HG03025 (cell line): Measurements from ENCODE around the gene DPYD.

Experiments used
- ATAC-seq: cut with Tn5 transposase; IDR thresholded peaks from one replicate; pipeline ENCODE4 v1.9.1; 2021; ENCODE audit warnings: mild to moderate bottlenecking, moderate library complexity; ENCODE audit not compliant: unreplicated experiment, low FRiP score

Gene DPYD

DNA sequence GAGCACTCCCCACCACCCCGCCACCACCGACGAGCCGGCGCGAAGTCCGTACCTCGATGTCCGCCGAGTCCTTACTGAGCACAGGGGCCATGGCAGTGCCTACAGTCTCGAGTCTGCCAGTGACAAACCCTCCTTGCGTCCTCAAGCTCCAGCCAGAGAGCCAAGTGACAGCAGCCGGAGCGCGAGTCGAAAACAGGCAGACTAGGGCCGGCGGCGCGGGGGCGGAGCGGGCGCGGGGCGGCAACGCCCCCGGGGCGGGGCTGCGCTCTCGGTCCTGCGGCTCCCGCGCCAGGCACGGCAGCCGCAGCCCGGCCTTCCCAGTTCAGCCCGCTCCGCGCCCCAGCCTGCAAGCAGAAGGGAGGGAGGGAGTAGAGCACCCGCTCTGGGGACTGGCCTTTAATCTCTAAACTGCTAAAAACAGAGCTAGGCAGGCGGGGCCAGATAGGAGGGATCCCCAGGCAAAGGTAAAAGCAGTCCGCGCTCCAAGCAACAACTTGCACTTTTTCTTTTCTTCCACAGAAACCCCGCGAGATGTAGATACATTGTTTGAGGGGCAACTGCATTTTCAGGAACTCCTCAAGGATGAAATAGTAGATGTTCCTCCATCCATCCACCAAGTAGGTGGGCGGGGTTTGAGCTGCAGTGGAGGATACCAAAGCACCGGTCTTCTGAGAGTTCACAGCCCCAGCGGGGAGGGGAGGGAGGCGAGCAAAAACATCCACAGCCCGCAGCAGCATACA lies at the start of gene DPYD:
DPYD (minus strand) TSS at position 203 of the 740 bp plus-strand sequence; CDS start at position 91, 112 bp downstream.
- peak; percentile 89 for ATAC-seq

- no peak for ATAC-seq
Measured at GRCh38 chr1:97960470-97960869, 39.6 kb upstream of the DPYD start.

DNA sequence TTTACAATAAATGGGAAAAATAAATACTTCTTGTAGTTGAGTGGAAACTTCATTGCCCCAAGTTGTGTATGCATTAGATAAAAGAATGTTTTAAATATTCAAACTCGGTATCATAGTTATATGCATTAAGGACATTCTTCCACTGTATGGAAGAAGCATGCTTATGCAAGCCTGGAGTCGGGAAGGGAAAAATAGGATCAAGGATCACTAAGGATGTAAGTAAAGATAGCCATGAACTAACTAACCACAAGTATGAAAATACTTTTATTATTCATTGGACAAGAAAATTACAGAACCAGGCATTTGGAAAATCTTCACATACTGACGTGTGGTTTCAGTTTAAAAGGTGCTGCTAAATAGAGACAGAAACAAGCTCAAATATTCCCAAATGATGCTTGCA lies 26.9 kb upstream of the DPYD start:
- ATAC-seq: no peak

- no peak for ATAC-seq
Measured at GRCh38 chr1:97943354-97943753, 22.5 kb upstream of the DPYD start.

GRCh38 chr1:97942161-97943123 lies 21.6 kb upstream of the DPYD start:
- no peak for ATAC-seq

GRCh38 chr1:97938285-97938642 lies 17.4 kb upstream of the DPYD start:
- no peak for ATAC-seq

- ATAC-seq: no peak
Measured at GRCh38 chr1:97936976-97937375, 16.1 kb upstream of the DPYD start.

GRCh38 chr1:97934491-97934890 lies 13.7 kb upstream of the DPYD start:
- ATAC-seq: no peak

DNA sequence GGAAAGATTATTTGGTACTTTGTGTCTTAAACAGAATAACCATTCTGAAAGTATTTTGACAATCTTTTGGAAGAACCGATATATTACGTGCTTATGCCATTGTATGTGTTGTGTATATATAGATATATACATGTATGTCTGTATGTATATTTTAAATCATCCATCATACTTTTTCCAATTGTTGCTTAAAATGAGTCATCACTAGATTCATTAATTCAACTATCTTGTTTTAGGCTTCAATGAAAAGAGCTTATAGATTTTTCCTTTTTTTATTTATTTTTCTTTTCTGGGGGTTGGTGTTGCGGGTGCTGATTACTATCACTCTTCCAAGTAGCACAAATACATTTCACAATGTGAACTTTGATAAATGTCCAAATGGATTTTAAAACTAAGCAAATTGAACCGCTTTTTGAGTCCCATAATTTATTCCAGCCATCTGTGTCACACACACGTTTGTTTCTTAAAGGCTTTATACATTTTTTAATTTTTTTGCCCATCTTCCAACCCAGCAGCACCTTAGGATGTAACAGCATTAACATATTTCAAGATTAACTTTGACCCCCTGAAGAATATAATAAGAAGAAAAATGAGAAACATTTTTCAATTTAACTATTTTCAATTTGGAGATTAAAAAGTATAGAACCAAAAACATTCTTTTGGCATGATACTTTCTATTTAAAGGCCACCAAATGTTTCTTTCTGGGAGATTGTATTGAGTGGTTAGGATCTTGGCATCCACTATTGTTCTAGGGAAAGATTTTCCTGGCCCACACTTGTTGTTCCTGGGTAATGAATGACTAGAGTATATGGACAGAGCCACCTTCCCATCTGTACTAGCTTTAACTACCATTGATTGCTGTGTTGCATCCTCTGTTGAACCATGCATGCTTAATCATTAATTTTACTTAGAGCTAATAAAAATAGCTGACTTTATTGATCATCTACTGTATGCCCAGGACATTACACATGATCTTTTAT lies 9.3 kb upstream of the DPYD start:
- ATAC-seq: no peak

DNA sequence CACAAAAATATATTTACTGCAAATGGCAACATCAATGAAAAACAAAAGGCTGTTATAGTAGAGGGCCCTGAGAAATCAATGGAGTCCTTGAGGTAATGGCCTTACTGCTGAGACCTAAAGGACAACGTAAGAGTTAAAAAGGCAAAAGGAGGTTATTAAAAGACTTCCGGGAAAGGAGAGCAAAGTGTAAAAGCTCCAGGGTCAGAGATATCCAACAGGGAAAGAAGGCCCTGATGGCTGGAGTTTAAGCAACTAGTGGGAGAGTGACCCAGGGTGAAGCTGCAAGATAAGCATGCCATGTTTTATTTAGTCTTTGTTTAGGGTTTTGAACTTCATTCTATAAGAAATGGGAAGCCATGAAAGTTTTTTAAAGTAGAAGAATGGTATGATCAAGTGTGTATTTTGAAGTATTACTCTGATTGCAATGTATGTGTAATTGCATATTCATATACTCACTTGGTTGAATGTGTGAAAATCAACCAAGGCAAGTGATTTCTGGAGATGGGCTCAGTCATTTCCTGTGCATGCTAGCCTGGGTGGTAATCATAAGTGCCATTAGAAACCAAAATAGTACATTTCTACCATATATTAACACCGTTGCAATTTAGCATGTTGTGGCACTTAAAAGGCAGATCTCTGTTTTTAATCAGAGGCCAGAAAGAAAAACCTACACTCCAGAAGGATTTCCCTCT lies 5.3 kb upstream of the DPYD start:
- ATAC-seq: no peak

GRCh38 chr1:97925151-97925550 lies 4.3 kb upstream of the DPYD start:
- no peak for ATAC-seq

- ATAC-seq: no peak
Measured at GRCh38 chr1:97923811-97924210, 3.0 kb upstream of the DPYD start.

GRCh38 chr1:97920276-97920831 lies 480 bp downstream of the DPYD start:
- no peak for ATAC-seq

DNA sequence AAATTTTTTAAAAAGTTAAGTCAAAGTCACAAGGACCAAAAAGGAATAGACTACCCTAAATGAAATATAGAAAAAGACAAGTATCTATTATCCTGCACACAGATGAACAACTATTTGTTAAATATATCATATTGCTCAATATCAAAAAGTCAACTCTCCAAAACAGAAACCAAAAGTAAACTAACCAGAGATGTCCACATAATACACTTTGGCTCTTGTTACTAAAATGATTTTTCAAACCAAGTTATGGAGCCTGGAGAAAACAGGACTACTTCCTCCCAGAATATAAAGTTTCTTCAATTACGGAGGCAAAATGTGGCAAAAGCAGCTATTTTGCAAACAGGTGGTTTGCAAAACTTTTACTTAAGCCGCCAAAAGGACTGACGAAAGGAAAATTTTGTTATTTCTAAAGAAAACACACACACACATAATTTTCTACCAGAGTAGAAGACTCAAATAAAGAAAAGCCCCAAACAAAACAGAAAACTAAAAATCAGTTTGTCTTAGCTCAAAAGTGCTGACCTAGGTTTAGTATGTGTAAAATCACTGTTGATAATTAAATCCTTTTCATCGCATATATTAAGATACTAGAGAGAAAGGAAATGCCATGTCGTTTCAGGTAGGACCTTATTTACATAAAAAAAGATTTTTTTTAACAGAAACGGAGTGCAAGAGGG lies 1.1 kb downstream of the DPYD start:
- no peak for ATAC-seq

- ATAC-seq: no peak
Measured at GRCh38 chr1:97918961-97919360, 1.9 kb downstream of the DPYD start.

DNA sequence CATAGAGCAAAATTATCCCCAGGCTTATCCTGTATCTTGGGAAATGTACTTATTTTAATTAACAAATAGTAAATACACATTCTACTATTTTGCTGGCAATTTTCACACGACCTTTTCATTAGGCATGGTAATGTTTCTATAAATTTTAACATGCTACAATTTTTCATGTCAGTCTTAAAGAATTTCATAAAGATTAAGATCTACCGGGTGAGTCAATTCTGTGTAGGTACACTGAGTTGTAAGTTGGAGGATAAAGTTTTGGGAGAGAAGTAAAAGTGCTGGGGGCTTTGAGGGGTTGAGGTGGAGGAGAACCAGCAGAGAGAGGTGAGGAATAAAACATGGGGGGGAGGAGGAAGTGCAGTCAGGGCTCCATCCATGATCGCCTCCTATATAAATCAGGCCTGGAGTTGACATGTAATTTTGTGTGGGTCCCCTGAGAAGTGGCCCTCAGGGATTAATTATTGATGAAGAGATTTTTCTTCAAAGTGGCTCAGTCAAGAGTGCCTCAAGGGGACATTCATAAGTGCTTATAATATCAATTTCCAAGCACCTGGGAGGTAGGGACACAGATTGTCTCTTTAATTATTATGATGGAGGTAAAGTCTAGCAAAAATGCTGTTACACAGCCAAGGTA lies 7.2 kb downstream of the DPYD start:
- no peak for ATAC-seq

GRCh38 chr1:97911266-97912215 lies 9.3 kb downstream of the DPYD start:
- ATAC-seq: no peak
